Left colon (tissue), 2 donors: ENCODE results near the gene ACKR2. TPM values are rescaled to one million over a fixed set of nuclear protein-coding genes. Genes with fewer than 3 reads are reported as not detected.

ENCODE experiments used
- ATAC-seq: fragments of 200-7000 bp; cut with Tn5 transposase; one replicate; pipeline ENCODE4 v1.9.1; 2020; ENCODE audit warnings: mild to moderate bottlenecking, moderate library complexity
- DNase-seq, 2 donors: peaks; one replicate each; pipeline ENCODE4 v3.0.0-alpha.2; 2020
- intact Hi-C, 2 donors: fragments of 100-400 bp; cut with DNase I in 1 of 2; cut with micrococcal nuclease in 1 of 2; formaldehyde crosslinking; loops; one replicate each; pipeline versions ENCODE4 v1.11.2 to v1.14.0; 2022; cut with DNase I, micrococcal nuclease
- total RNA-seq, 2 donors: library from RNA; stranded (reverse); fragmentation: NEBNext Ultra II Directional; extraction: Animal tissue kit (Norgen Biotek cat#: 25700); gene quantifications; one replicate each; pipeline ENCODE4 v1.2.1, GENCODE V29; 2021
- donor health status: DM: no; HTN: no; CAD: no.
- donor health status: DM: yes; HTN: yes; CAD: no.

ACKR2 gene
- total RNA-seq, 2 donors from 2014 or later, result 4.9 to 6.3 TPM

- intact Hi-C loops, result no loop called here
- DNase-seq, result no peak
- no peak for ATAC-seq
Observed at GRCh38 chr3:42849017-42849416, 39.8 kb downstream of the ACKR2 start.

GRCh38 chr3:42850263-42850662 is 41.0 kb downstream of the ACKR2 start:
- intact Hi-C loops, result no loop called here
- ATAC-seq, result no peak
- DNase-seq, result no peak

- ATAC-seq, result no peak
- no peak for DNase-seq
- intact Hi-C loops, result no loop called here
Observed at GRCh38 chr3:42851228-42851834, 42.1 kb downstream of the ACKR2 start.

GRCh38 chr3:42852441-42852840 is 43.2 kb downstream of the ACKR2 start:
- DNase-seq (no peak), ATAC-seq (no peak)
- intact Hi-C loops, result no loop called here

GRCh38 chr3:42853056-42853455 is 43.8 kb downstream of the ACKR2 start:
- DNase-seq, result no peak
- ATAC-seq, result no peak
- intact Hi-C loops, result no loop called here

GRCh38 chr3:42853739-42854302 is 44.6 kb downstream of the ACKR2 start:
- ATAC-seq (no peak), DNase-seq (no peak)

GRCh38 chr3:42855219-42855546 is 45.9 kb downstream of the ACKR2 start:
- DNase-seq (no peak), ATAC-seq (no peak)
- intact Hi-C loops, result no loop called here

More at GRCh38 chr3:42853739-42854302, 44.6 kb downstream of the ACKR2 start:
- intact Hi-C loops, result no loop called here

GRCh38 chr3:42855547-42856380 is 46.5 kb downstream of the ACKR2 start:
- intact Hi-C loops, result no loop called here
- ATAC-seq, result no peak
- DNase-seq, result no peak

- intact Hi-C loops, result no loop called here
- DNase-seq, result no peak
- ATAC-seq, result no peak
Observed at GRCh38 chr3:42856544-42856943, 47.3 kb downstream of the ACKR2 start.

GRCh38 chr3:42864321-42864950 is 55.2 kb downstream of the ACKR2 start:
- ATAC-seq (no peak), DNase-seq (no peak)
- intact Hi-C loops, result no loop called here

- intact Hi-C loops, result no loop called here
- DNase-seq, result no peak
- ATAC-seq, result no peak
Observed at GRCh38 chr3:42865256-42865655, 56.0 kb downstream of the ACKR2 start.

- DNase-seq (no peak), ATAC-seq (no peak)
- intact Hi-C loops, result no loop called here
Observed at GRCh38 chr3:42867138-42867537, 57.9 kb downstream of the ACKR2 start.

GRCh38 chr3:42868841-42869240 is 59.6 kb downstream of the ACKR2 start:
- DNase-seq (no peak), ATAC-seq (no peak)
- intact Hi-C loops, result no loop called here

GRCh38 chr3:42871592-42872196 is 62.4 kb downstream of the ACKR2 start:
- no peak for DNase-seq
- intact Hi-C loops, result no loop called here
- ATAC-seq, result no peak

GRCh38 chr3:42872718-42873117 is 63.5 kb downstream of the ACKR2 start:
- intact Hi-C loops, result no loop called here
- no peak for ATAC-seq
- DNase-seq, result no peak

- DNase-seq (no peak), ATAC-seq (no peak)
- intact Hi-C loops, result no loop called here
Observed at GRCh38 chr3:42873221-42873982, 64.2 kb downstream of the ACKR2 start.

- intact Hi-C loops, result no loop called here
- DNase-seq (no peak), ATAC-seq (no peak)
Observed at GRCh38 chr3:42874749-42875148, 65.5 kb downstream of the ACKR2 start.

GRCh38 chr3:42875325-42876151 is 66.3 kb downstream of the ACKR2 start, which contains the start of gene CYP8B1:
Gene CYP8B1, minus strand, starts transcription at chr3:42875879. Its CDS starts 63 bp downstream, at chr3:42875816.
- ATAC-seq (no peak), DNase-seq (no peak)
- intact Hi-C loops, result no loop called here
